Measurements from ENCODE around the gene TNRC6C. TPM values are rescaled to one million over a fixed set of nuclear protein-coding genes. Genes with fewer than 3 reads are reported as not detected.
"Not testable (repeated sequence)": the region's sequence is repeated elsewhere in the genome, so short reads cannot be mapped to it uniquely, and the experiment has no call there.

TNRC6C gene
- total RNA-seq, 1 donor from 2014 or later: 28.7 TPM

- Mint-ChIP-seq H3K4me3 (ENCODE audit: unreplicated experiment) (no peak overlapping the region), H3K36me3 (ENCODE audit: unreplicated experiment) (no peaks in the 10 kb centered on the region), H3K4me1 (ENCODE audit: unreplicated experiment) (peaks cover 42% of the 10 kb centered on the region), H3K27me3 (ENCODE audit: unreplicated experiment) (no peaks in the 10 kb centered on the region), H3K9me3 (ENCODE audit: unreplicated experiment) (no peaks in the 10 kb centered on the region), H3K27ac (ENCODE audit: unreplicated experiment) (peak overlapping the region; percentile 52)
- DNase-seq (ENCODE audit: extremely low spot score, unreplicated experiment): peak; percentile 81
- no peak for TF ChIP-seq CTCF (IDR thresholded peaks at IDR 0.05)
Measured at GRCh38 chr17:77963441-77963840, 4.9 kb downstream of the TNRC6C start.

- DNase-seq (ENCODE audit: extremely low spot score, unreplicated experiment): no peak
- Mint-ChIP-seq H3K36me3 (ENCODE audit: unreplicated experiment) (no peaks in the 10 kb centered on the region), H3K4me3 (ENCODE audit: unreplicated experiment) (no peak overlapping the region), H3K27me3 (ENCODE audit: unreplicated experiment) (no peaks in the 10 kb centered on the region), H3K4me1 (ENCODE audit: unreplicated experiment) (peaks cover 33% of the 10 kb centered on the region), H3K27ac (ENCODE audit: unreplicated experiment) (no peak overlapping the region), H3K9me3 (ENCODE audit: unreplicated experiment) (no peaks in the 10 kb centered on the region)
- no peak for TF ChIP-seq CTCF (IDR thresholded peaks at IDR 0.05)
Measured at GRCh38 chr17:77965352-77965751, 6.8 kb downstream of the TNRC6C start.

GRCh38 chr17:77966476-77966875, 8.0 kb downstream of the TNRC6C start:
- Mint-ChIP-seq H3K27me3 (ENCODE audit: unreplicated experiment) (no peaks in the 10 kb centered on the region), H3K9me3 (ENCODE audit: unreplicated experiment) (no peaks in the 10 kb centered on the region), H3K36me3 (ENCODE audit: unreplicated experiment) (no peaks in the 10 kb centered on the region), H3K4me1 (ENCODE audit: unreplicated experiment) (peaks cover 30% of the 10 kb centered on the region), H3K27ac (ENCODE audit: unreplicated experiment) (no peak overlapping the region), H3K4me3 (ENCODE audit: unreplicated experiment) (no peak overlapping the region)
- no peak for TF ChIP-seq CTCF (IDR thresholded peaks at IDR 0.05)
- DNase-seq (ENCODE audit: extremely low spot score, unreplicated experiment): no peak

GRCh38 chr17:77968788-77969187, 10.3 kb downstream of the TNRC6C start:
- H3K27ac Mint-ChIP-seq (ENCODE audit: unreplicated experiment): no peak overlapping the region
- H3K9me3 Mint-ChIP-seq (ENCODE audit: unreplicated experiment): no peaks in the 10 kb centered on the region

GRCh38 chr17:77972271-77972670, 13.8 kb downstream of the TNRC6C start:
- H3K4me3 Mint-ChIP-seq (ENCODE audit: unreplicated experiment); H3K36me3 Mint-ChIP-seq (ENCODE audit: unreplicated experiment); DNase-seq (ENCODE audit: extremely low spot score, unreplicated experiment); H3K27me3 Mint-ChIP-seq (ENCODE audit: unreplicated experiment); H3K4me1 Mint-ChIP-seq (ENCODE audit: unreplicated experiment); H3K27ac Mint-ChIP-seq (ENCODE audit: unreplicated experiment); H3K9me3 Mint-ChIP-seq (ENCODE audit: unreplicated experiment): not testable (repeated sequence)

More at GRCh38 chr17:77968788-77969187, 10.3 kb downstream of the TNRC6C start:
- no peak for TF ChIP-seq CTCF (IDR thresholded peaks at IDR 0.05)
- DNase-seq (ENCODE audit: extremely low spot score, unreplicated experiment): no peak
- Mint-ChIP-seq H3K4me3 (ENCODE audit: unreplicated experiment) (no peak overlapping the region), H3K27me3 (ENCODE audit: unreplicated experiment) (no peaks in the 10 kb centered on the region), H3K4me1 (ENCODE audit: unreplicated experiment) (peaks cover 13% of the 10 kb centered on the region), H3K36me3 (ENCODE audit: unreplicated experiment) (no peaks in the 10 kb centered on the region)

GRCh38 chr17:77973953-77974352, 15.4 kb downstream of the TNRC6C start:
- no peak for DNase-seq (ENCODE audit: extremely low spot score, unreplicated experiment)
- TF ChIP-seq CTCF (IDR thresholded peaks at IDR 0.05): no peak
- H3K9me3 Mint-ChIP-seq (ENCODE audit: unreplicated experiment): no peaks in the 10 kb centered on the region
- H3K27ac Mint-ChIP-seq (ENCODE audit: unreplicated experiment): no peak overlapping the region
- H3K4me3 Mint-ChIP-seq (ENCODE audit: unreplicated experiment): no peak overlapping the region
- H3K36me3 Mint-ChIP-seq (ENCODE audit: unreplicated experiment): no peaks in the 10 kb centered on the region
- H3K4me1 Mint-ChIP-seq (ENCODE audit: unreplicated experiment): peaks cover 6% of the 10 kb centered on the region
- H3K27me3 Mint-ChIP-seq (ENCODE audit: unreplicated experiment): no peaks in the 10 kb centered on the region
